HG03039 (cell line): ENCODE results near the gene MSRB3.

Source experiments
- ATAC-seq: cut with Tn5 transposase; IDR thresholded peaks from one replicate; pipeline ENCODE4 v1.9.1; 2021; ENCODE audit warnings: mild to moderate bottlenecking, moderate library complexity; ENCODE audit not compliant: unreplicated experiment

The MSRB3 gene

GRCh38 chr12:65492998-65493912, 214.8 kb downstream of the MSRB3 start:
- no peak for ATAC-seq

GRCh38 chr12:65493913-65494245, 215.4 kb downstream of the MSRB3 start:
- no peak for ATAC-seq

GRCh38 chr12:65494537-65494936, 216.1 kb downstream of the MSRB3 start:
- no peak for ATAC-seq

GRCh38 chr12:65495233-65495632, 216.8 kb downstream of the MSRB3 start:
- ATAC-seq: no peak

GRCh38 chr12:65496617-65497016, 218.1 kb downstream of the MSRB3 start:
- no peak for ATAC-seq

GRCh38 chr12:65497660-65498059, 219.2 kb downstream of the MSRB3 start:
- no peak for ATAC-seq

- ATAC-seq: no peak
Measured at GRCh38 chr12:65499167-65499566, 220.7 kb downstream of the MSRB3 start.

- no peak for ATAC-seq
Measured at GRCh38 chr12:65500091-65500900, 221.8 kb downstream of the MSRB3 start.

GRCh38 chr12:65501093-65501621, 222.7 kb downstream of the MSRB3 start:
- ATAC-seq: no peak

GRCh38 chr12:65501935-65502334, 223.5 kb downstream of the MSRB3 start:
- ATAC-seq: no peak

GRCh38 chr12:65504417-65504816, 225.9 kb downstream of the MSRB3 start:
- no peak for ATAC-seq

GRCh38 chr12:65505386-65506121, 227.1 kb downstream of the MSRB3 start:
- ATAC-seq: no peak

GRCh38 chr12:65508276-65509035, 230.0 kb downstream of the MSRB3 start:
- no peak for ATAC-seq

GRCh38 chr12:65510007-65510406, 231.5 kb downstream of the MSRB3 start:
- no peak for ATAC-seq

GRCh38 chr12:65510584-65511050, 232.1 kb downstream of the MSRB3 start:
- no peak for ATAC-seq

- ATAC-seq: no peak
Measured at GRCh38 chr12:65511134-65511834, 232.8 kb downstream of the MSRB3 start.

- ATAC-seq: no peak
Measured at GRCh38 chr12:65511912-65512311, 233.4 kb downstream of the MSRB3 start.
